ENCODE measurements around the gene CASS4. TPM values are rescaled to one million over a fixed set of nuclear protein-coding genes. Genes with fewer than 3 reads are reported as not detected.

The CASS4 gene
- total RNA-seq, 4 donors from 2014 or later = 0.62 to 9.1 (median 3.7) TPM

- no peak for DNase-seq
- H3K9me3 ChIP-seq = no peaks in the 10 kb centered on the region
- intact Hi-C loops (cut with DNase I; ENCODE audit: low total_unique reads) = loop anchor here (10.0 kb wide), 1 partner anchor 61 kb away; no protein-coding TSS in a partner anchor
- peaks cover 0 to 10% of the 10 kb centered on the region in 2 donors for H3K4me1 ChIP-seq
- H3K27me3 ChIP-seq = no peaks in the 10 kb centered on the region
- no peak overlapping the region for H3K4me3 ChIP-seq
- TF ChIP-seq POLR2A (IDR thresholded peaks at IDR 0.05) = no peak
- TF ChIP-seq CTCF (IDR thresholded peaks at IDR 0.05) = no peak
- H3K36me3 ChIP-seq = no peaks in the 10 kb centered on the region
- no peak overlapping the region for H3K27ac ChIP-seq
Measured at GRCh38 chr20:56465997-56466396, 53.9 kb downstream of the CASS4 start.

DNA sequence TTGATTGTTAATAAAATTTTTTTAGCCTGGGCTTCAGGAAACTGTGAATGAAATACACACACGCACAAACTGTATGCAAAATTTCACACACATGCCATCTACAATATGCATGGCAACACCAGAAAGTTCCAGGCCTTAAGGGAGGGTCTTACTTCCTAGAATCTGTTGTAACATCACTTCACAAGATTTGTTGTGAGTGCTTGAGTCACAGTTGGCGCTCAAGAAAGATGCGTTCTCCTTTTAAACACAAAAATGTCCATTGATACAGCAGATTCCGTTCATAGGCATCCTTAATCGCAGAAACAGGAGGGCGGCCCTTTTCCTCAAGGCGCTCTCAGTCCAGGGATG is 55.9 kb downstream of the CASS4 start:
- H3K9me3 ChIP-seq = no peaks in the 10 kb centered on the region
- H3K4me1 ChIP-seq = peaks cover 0 to 10% of the 10 kb centered on the region in 2 donors
- intact Hi-C loops (cut with DNase I; ENCODE audit: low total_unique reads) = loop anchor here (10.0 kb wide), 1 partner anchor 63 kb away; no protein-coding TSS in a partner anchor
- H3K4me3 ChIP-seq = peak overlapping the region; percentile 66 to 92
- no peak for DNase-seq
- H3K27me3 ChIP-seq = no peaks in the 10 kb centered on the region
- peak overlapping the region; percentile 84 for H3K27ac ChIP-seq
- TF ChIP-seq CTCF (IDR thresholded peaks at IDR 0.05) = no peak
- no peak for TF ChIP-seq POLR2A (IDR thresholded peaks at IDR 0.05)
- no peaks in the 10 kb centered on the region for H3K36me3 ChIP-seq

DNA sequence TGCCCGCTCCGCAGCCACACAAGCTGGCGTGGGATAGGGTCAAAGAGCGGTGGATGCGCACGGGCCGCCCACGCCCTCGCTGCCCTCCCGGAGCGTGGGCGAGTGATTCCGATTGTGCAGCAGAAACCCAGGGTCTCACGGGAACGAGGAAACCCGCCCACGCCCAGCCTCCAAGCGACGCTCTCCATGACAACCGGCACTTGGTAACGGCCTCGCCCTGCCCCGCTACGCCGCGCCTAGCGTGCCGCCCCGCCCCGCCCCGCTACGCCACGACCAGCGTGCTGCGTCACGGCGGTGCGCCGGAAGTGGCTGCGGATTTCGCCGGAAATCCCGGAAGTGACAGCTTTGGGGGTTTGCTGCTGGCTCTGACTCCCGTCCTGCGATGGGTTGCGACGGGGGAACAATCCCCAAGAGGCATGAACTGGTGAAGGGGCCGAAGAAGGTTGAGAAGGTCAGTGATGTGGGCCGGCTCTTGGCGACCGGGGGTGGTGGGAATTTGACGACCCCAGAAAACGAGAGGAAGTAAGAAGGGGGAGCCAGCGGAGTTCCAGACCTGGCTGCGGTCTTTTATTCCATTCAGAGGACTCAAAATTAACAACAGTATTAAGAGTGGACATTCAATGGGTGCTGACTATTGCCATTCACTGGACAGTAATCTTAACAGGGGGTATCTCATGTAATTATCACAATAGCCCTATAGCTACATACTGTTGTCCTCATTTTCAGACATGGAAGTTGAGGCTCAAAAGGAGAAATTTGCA is 56.4 kb downstream of the CASS4 start, which contains the start of gene RTF2:
Gene RTF2, plus strand, starts transcription at position 312 of the 761 bp plus-strand sequence. Its CDS starts 71 bp downstream, at position 383.
- no peaks in the 10 kb centered on the region for H3K9me3 ChIP-seq
- H3K27me3 ChIP-seq = no peaks in the 10 kb centered on the region
- H3K4me1 ChIP-seq = peaks cover 0 to 10% of the 10 kb centered on the region in 2 donors
- H3K36me3 ChIP-seq = no peaks in the 10 kb centered on the region
- peak within 1 kb of the TSS; percentile 84 for H3K27ac ChIP-seq
- intact Hi-C loops (cut with DNase I; ENCODE audit: low total_unique reads) = loop anchor here (10.0 kb wide), 1 partner anchor 64 kb away; no protein-coding TSS in a partner anchor
- peak; percentile 90 to 95 for DNase-seq
- peak within 1 kb of the TSS; percentile 66 to 92 for H3K4me3 ChIP-seq
- peak; percentile 27 to 66 for TF ChIP-seq POLR2A (IDR thresholded peaks at IDR 0.05)
- TF ChIP-seq CTCF (IDR thresholded peaks at IDR 0.05) = peak in 3 of 4 experiments; percentile 9 to 21 (median 17)

DNA sequence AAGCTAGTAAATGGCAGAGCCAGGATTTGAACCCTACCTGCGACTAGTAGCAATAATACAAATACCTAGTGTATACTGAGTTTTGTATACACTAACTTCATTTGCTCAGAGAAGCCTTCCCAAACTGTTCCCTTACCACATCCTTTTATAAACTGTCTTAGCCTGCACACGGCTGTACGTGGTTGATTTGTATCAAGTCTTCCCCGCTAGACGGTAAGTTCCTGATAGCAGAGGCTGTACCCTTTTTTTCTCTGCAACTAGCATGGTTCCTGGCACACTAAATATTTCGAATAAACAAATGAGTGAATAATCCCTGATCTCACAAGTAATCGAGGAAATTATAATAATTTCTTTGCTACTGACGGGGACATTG is 57.0 kb downstream of the CASS4 start:
- TF ChIP-seq POLR2A (IDR thresholded peaks at IDR 0.05) (no peak), CTCF (IDR thresholded peaks at IDR 0.05) (no peak)
- H3K9me3 ChIP-seq = no peaks in the 10 kb centered on the region
- no peak for DNase-seq
- intact Hi-C loops (cut with DNase I; ENCODE audit: low total_unique reads) = loop anchor here (10.0 kb wide), 1 partner anchor 64 kb away; no protein-coding TSS in a partner anchor
- H3K4me1 ChIP-seq = peaks cover 0 to 10% of the 10 kb centered on the region in 2 donors
- H3K36me3 ChIP-seq = no peaks in the 10 kb centered on the region
- H3K4me3 ChIP-seq = peak overlapping the region; percentile 66 to 92
- no peaks in the 10 kb centered on the region for H3K27me3 ChIP-seq
- peak overlapping the region; percentile 84 for H3K27ac ChIP-seq

GRCh38 chr20:56483970-56484369 is 71.9 kb downstream of the CASS4 start:
- TF ChIP-seq CTCF (IDR thresholded peaks at IDR 0.05) (no peak), POLR2A (IDR thresholded peaks at IDR 0.05) (no peak)
- no peaks in the 10 kb centered on the region for H3K27me3 ChIP-seq
- intact Hi-C loops (cut with DNase I; ENCODE audit: low total_unique reads) = no loop called here
- no peak overlapping the region for H3K27ac ChIP-seq
- H3K4me1 ChIP-seq = no peaks in the 10 kb centered on the region
- no peak overlapping the region for H3K4me3 ChIP-seq
- no peaks in the 10 kb centered on the region for H3K36me3 ChIP-seq
- DNase-seq = no peak
- no peaks in the 10 kb centered on the region for H3K9me3 ChIP-seq

All from uterus (tissue), 4 donors.